SK-N-SH treated with all-trans-retinoic acid at 6 μM for 48 hours (cell line): ENCODE data around the gene CYB561.

Source experiments
- PPARA ChIP-seq: fragments of 250-450 bp; sonication (Bioruptor Pico); IDR thresholded peaks from 2 replicates; pipeline ENCODE4 v1.5.0; 2020; ENCODE audit warnings: mild to moderate bottlenecking, borderline replicate concordance
- SNAI2 ChIP-seq: fragments of 250-450 bp; sonication (Bioruptor Pico); IDR thresholded peaks from 2 replicates; pipeline ENCODE4 v1.5.0; 2020; ENCODE audit warnings: mild to moderate bottlenecking, moderate library complexity
- TCF4 ChIP-seq: fragments of 250-450 bp; sonication (Bioruptor Pico); IDR thresholded peaks from 2 replicates; pipeline ENCODE4 v1.8.0; 2021; ENCODE audit warnings: mild to moderate bottlenecking, moderate library complexity, borderline replicate concordance
- ZC3H10 ChIP-seq: fragments of 250-450 bp; sonication (Bioruptor Pico); IDR thresholded peaks from 2 replicates; pipeline ENCODE4 v1.5.1; 2021; ENCODE audit warnings: mild to moderate bottlenecking, moderate library complexity
- TF ChIP-seq, protein P1 (sequence below): fragments of 250-450 bp; sonication (Bioruptor Pico); IDR thresholded peaks from 2 replicates; pipeline ENCODE4 v1.8.0; 2020; ENCODE audit warnings: mild to moderate bottlenecking, moderate library complexity, borderline replicate concordance

- no peak for TF ChIP-seq PPARA (CRISPR knock-in tag)
- TF ChIP-seq TCF4 (CRISPR knock-in tag): no peak
- TF ChIP-seq, protein P1, sequence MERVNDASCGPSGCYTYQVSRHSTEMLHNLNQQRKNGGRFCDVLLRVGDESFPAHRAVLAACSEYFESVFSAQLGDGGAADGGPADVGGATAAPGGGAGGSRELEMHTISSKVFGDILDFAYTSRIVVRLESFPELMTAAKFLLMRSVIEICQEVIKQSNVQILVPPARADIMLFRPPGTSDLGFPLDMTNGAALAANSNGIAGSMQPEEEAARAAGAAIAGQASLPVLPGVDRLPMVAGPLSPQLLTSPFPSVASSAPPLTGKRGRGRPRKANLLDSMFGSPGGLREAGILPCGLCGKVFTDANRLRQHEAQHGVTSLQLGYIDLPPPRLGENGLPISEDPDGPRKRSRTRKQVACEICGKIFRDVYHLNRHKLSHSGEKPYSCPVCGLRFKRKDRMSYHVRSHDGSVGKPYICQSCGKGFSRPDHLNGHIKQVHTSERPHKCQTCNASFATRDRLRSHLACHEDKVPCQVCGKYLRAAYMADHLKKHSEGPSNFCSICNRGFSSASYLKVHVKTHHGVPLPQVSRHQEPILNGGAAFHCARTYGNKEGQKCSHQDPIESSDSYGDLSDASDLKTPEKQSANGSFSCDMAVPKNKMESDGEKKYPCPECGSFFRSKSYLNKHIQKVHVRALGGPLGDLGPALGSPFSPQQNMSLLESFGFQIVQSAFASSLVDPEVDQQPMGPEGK (CRISPR knock-in tag): no peak
- no peak for TF ChIP-seq ZC3H10 (CRISPR knock-in tag)
- no peak for TF ChIP-seq SNAI2 (CRISPR knock-in tag)
These were observed 28.7 kb upstream of the CYB561 start for GRCh38 chr17:63474586-63475460.
